GM10847 (cell line): Measurements from ENCODE around the gene TMEM44.

ENCODE experiments used
- POLR2A ChIP-seq: IDR thresholded peaks from 2 replicates; pipeline ENCODE4 v1.6.1; 2011; ENCODE audit not compliant: insufficient read length; ENCODE audit errors: extremely low read depth

The TMEM44 gene

DNA sequence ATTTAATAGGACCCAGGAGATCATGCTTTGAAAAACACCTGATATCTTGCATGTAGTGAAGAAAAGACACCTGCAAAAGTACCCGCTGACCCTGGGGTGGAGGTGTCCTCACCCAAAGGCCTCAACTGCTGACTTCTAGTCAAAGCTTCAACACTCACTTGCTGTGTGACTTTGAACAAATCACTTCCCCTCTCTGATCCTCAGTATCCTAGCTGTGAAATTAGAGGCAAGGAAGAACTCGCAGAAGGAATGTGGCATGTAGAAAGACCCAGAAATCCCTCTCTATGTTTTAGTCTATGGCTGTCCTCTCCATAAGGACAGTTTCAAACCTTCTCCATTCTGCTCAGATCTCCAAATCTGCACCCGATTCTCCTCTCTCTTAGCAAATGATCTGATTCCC, 93.7 kb downstream of the TMEM44 start:
- TF ChIP-seq POLR2A = no peak

GRCh38 chr3:194537732-194538247, 95.4 kb downstream of the TMEM44 start:
- no peak for TF ChIP-seq POLR2A
